GM19239 (cell line): ENCODE results near the gene DIPK2A.

Experiments used
- DNase-seq: peaks from one replicate; pipeline ENCODE4 v3.0.0; 2011; ENCODE audit warnings: low spot score; ENCODE audit not compliant: insufficient read length
- FAIRE-seq: peaks from 2 replicates; lab custom pipeline; 2011; peaks lifted over from hg19 to GRCh38; lab: Jason Lieb, UNC

DIPK2A gene

GRCh38 chr3:143971359-143972154, at the start of gene DIPK2A:
Gene DIPK2A, plus strand, starts transcription at chr3:143971823. Its CDS starts 510 bp downstream, at chr3:143972333.
- FAIRE-seq: peak; percentile 93
- no peak for DNase-seq

GRCh38 chr3:143924522-143925285, 46.9 kb upstream of the DIPK2A start:
- FAIRE-seq (peak; percentile 84), DNase-seq (no peak)

GRCh38 chr3:143928056-143928455, 43.6 kb upstream of the DIPK2A start:
- no peak for FAIRE-seq
- DNase-seq: no peak

DNA sequence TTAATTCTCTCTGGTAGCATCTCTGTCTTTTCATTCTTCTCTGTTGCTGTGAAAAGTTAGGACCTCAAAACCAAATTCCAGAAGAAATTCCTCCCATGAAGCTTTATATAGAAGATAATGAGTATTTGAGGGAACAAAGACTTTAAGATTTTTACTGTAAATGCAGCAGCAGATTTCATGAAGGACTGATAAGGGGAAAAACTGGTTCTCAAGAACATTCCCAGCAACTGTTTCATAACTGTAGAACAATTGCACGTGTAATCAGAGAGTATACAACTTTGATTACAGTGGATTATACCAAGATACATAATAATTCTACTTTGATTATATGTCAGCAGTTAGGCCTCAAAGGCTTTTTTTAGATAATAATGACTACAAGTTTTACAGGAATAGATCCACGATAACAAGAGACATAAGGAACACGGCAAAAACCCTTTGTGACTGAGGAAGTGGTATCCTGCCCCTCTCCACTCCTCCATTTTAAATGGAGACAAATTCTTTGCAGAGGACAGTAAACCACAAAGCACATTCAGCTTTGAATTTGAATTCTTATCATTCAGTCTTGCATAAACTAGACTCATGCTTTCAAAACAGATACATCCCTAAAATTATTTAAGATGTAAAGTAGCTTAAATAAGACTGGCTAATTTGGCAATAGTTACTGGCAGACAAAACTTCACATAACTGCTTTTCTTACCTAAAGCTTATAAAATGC, 42.9 kb upstream of the DIPK2A start:
- no peak for FAIRE-seq
- DNase-seq: no peak

DNA sequence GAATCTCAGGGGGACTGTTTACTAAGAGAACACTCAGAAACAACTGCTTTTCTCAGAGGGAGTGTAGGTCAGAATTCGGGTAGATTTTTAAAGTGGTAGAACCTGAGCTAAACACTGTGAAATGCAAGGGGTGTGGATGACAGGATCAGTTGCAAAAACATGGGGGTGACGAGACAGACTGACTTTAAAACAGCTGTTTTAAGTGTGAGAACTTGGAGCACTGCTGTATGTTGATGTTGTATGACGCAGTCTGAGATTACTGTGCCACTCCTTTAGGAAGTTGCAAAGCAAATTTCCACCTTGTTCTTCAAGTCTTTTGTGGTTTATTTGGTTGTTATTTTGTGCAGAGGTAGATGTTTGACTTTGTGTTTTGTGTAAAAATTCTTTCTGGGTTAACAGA, 36.8 kb upstream of the DIPK2A start:
- DNase-seq: no peak
- no peak for FAIRE-seq

DNA sequence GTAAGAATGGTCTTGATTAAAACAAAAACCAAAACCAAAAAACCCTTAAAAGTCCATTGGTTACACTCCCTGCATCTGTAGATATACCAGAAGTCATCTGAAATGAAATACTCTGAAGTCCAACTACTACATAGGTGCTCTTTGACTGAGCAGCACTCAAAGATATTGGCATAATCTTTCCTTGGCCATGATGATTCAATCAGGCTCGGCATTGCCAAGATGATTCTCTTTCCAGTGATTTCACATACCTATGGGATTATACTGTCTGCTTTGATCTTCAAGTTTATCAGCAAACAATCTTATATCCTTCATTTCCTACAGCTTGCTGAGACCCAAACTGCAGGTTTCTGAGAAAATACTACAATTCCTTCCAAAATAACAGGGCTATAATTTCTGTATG, 35.9 kb upstream of the DIPK2A start:
- no peak for FAIRE-seq
- DNase-seq: no peak

DNA sequence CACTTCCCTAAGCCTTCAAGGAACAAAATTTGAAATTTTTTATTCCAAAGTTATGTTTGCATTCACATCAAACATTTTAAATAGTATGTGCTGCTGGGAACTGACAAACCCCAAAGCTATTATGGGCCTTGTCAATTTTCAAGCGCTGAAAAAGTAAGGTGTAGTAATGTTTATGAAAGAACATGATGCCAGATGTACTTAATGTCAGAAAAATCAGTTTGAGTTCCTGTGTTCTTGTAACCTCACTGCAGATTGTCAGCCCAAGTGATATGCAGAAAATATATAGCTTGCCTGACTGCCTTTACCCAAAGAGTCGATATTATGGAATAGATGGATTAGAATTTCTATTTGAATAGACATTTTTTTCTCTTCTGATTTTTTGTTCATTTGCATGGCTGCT, 20.8 kb upstream of the DIPK2A start:
- FAIRE-seq (no peak), DNase-seq (no peak)

DNA sequence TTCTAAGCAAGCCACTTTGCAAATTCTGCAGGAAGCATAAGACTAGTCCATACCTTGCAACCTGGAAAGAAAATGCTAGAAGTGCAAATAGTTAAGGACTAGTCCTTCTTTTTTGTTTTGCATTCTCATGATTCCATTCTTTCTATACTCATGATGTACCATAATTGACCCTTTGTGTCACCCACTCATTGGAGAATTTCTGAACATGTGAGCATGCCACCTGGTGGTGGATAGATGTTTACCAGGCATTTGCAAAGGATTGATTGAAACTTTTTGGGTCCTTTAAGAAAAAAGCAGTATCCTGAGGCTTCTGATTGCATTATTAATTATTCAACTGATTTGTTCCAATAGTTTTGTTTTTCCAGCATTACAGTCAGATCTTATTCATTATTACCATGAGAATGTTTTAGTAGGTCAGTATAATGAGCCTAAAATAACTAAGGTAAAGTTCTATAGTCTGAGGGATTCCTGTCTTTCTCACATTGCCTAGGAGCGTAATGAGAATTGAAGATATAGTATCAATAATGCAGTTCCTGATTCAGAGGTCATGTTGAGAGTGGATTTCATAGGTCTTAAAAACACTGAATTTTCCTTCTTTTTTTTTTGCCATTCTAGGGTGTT, 20.2 kb upstream of the DIPK2A start:
- DNase-seq (no peak), FAIRE-seq (peak; percentile 86)

DNA sequence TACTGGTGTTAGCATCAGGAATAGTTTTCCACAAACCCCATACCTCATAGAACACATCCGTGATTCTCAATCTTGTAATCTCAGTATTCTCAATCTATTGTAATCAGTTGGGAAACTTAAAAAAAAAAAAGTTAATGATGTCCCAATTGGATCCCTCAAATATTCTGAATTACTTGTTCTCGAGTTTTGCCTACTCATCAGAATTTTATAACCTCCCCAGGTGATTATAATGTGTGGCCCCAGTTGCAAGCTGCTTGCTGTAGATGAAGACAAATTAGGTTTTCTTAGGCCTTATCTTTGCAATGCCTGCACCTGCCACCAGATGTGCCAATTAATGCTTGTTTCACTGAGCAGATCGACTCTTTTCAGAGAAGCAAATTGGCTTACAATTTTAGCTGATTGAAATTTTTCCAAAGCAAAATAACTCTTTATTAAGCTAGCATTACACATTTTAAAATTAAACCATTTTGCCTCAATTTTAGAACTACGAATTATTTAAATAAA, 19.0 kb upstream of the DIPK2A start:
- peak; percentile 18 for FAIRE-seq

DNA sequence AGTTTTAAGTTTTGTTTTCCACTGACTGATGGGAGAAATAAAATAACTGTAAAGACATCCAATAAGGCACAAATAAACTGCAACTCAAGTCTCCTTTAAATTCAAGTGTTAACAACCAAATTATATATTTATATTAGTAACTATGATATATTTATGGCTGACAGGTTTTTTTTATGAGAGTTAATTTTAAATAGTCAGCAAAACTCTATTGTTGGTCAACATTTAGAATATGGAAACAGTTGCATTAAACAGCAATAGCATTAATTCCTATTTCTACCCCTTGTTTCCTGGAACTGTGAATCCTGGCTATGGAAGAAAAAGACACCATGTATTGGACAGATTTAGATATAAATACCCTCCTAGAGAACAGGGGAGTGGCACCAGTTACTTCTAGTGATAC, 16.5 kb upstream of the DIPK2A start:
- DNase-seq (no peak), FAIRE-seq (no peak)

More for the DNA sequence above, 19.0 kb upstream of the DIPK2A start:
- no peak for DNase-seq

DNA sequence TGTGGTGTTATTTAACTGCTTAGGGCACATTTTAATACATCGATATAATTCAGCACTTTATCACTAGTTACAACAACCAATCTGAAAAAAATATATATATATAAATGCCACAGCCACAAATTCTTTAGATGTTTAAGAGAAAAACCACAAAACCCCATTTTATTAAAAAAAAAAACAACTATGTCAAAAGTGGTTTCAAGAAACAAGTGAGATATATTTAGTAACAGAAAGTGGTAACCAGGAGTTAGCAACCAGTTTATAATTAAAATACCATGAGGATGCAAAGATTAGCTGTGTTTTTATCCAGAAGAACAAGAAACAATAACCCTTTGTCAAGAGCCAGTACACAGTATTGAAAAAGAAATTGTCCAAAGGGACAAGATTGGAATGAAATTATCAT, 14.8 kb upstream of the DIPK2A start:
- FAIRE-seq: no peak
- no peak for DNase-seq

- no peak for FAIRE-seq
- DNase-seq: no peak
Measured at GRCh38 chr3:143957453-143957852, 14.2 kb upstream of the DIPK2A start.

DNA sequence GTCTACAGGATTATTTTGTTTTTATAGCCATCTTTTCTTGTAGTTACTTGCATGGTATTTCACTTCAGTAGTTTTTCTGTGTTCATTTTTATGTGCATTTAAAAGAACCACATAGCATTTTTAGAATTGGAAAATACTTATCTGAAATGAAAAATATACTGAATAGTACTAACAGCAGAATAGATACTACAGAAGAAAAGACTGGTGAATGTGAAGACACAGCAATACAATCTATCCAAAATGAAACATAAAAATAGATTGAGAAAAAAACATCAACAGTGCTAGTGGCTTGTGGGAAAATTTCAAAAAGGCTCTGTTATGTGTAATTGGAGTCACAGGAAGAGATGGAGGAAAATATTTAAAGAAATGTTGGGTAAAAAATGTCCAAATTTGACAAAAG, 12.7 kb upstream of the DIPK2A start:
- DNase-seq: no peak
- no peak for FAIRE-seq

GRCh38 chr3:143961342-143961741, 10.3 kb upstream of the DIPK2A start:
- DNase-seq: no peak
- FAIRE-seq: no peak

DNA sequence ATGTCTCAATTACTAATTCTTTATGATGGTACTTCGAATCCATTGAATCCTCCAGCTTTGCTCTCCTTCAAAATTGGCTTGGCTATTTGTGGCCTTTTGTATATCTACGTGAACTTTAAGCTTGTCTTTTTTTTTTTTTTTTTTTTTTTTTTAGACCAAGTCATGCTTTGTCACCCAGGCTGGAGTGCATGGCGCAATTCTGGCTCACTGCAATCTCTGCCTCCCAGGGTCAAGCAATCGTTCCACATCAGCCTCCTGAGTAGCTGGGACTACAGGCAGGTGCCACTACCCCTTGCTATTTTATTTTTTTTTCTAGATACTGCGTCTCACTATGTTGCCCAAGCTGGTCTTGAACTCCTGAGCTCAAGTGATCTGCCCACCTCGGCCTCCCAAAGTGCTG, 7.7 kb upstream of the DIPK2A start:
- FAIRE-seq: no peak
- no peak for DNase-seq

GRCh38 chr3:143970773-143971358, 757 bp upstream of the DIPK2A start:
- FAIRE-seq (no peak), DNase-seq (no peak)

- FAIRE-seq: no peak
- no peak for DNase-seq
Measured at GRCh38 chr3:143972155-143972504, 507 bp downstream of the DIPK2A start.

DNA sequence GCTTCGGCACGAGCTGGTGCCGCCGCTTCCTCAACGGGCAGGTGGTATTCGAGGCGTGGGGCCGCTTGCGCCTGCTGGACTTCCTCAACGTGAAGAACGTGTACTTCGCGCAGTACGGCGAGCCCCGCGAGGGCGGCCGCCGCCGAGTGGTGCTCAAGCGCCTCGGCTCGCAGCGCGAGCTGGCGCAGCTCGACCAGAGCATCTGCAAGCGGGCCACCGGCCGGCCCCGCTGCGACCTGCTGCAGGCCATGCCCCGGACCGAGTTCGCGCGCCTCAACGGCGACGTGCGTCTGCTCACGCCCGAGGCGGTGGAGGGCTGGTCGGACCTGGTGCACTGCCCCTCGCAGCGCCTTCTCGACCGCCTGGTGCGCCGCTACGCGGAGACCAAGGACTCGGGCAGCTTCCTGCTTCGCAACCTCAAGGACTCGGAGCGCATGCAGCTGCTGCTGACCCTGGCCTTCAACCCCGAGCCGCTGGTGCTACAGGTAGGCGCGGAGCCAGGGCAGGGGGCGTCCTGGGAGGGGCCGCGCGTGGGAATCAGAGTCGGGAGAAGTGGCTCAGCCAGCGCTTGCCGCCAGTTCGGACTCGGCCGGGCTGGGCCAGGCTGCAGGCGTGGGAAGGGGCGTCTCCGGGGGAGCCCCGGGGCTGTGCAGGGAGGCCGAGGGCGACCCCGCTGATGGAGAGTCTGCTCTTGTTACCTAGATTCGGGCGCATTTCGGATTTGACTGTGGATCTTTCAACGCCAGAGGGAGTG, 1.1 kb downstream of the DIPK2A start:
- DNase-seq: no peak
- FAIRE-seq: peak; percentile 44

DNA sequence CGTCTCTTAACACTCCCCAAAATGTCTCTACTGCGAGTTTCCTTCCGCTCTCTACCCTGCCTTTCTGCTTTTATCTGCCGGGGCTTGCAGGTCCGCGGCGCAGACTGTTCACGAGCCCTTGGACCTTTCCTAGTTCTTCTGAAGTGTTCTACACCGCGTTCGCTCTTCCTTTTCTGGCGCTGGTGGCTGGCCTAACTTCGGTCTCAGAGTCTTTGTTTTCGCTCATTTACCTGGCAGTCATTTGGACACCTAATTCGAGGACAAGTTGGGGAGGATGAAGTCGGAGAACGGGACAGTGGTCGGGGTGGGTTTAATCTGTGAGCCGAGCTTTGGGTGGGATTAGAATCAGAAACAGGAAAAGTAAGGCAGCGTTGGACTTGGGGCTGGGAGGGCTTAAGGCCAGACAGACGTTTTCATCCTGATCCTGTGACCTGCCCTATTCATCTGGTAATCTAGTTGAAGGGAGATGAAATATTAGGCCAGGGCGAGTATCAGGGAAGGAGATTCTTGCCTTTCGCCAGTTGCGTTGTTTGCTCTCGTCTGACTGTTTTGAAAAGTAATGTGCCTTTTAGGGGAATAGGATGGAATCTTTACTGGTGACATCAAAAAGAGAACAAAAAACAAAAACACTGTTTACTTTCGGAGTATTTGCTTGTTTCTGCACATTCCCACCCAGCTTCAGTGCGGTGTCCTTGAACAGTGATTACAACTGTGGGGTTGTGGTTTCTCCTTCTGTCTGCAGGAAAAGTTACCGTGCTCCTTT, 1.8 kb downstream of the DIPK2A start:
- DNase-seq: no peak
- peak; percentile 89 for FAIRE-seq
